ENCODE data around the gene C1orf226.

DNA sequence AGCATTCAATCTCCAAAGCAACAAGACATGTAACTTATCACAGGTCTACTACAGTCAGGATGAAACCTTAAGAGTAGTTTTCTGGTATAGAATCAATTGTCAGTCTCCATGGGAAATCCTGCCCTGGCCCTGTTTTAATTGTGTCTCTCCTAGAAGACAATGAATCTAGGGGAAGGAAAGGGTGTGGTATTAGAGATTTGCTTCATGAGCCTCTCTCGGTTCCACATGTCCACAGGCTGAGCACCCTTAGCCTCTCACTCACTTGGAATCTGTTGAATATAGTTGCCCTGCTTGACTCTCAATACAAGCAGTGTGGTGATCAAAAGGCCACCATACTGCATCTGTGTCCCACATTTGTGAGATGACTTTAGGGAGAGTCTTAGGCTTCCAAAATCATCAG lies 22.6 kb upstream of the C1orf226 start:
- TF ChIP-seq, protein P1, sequence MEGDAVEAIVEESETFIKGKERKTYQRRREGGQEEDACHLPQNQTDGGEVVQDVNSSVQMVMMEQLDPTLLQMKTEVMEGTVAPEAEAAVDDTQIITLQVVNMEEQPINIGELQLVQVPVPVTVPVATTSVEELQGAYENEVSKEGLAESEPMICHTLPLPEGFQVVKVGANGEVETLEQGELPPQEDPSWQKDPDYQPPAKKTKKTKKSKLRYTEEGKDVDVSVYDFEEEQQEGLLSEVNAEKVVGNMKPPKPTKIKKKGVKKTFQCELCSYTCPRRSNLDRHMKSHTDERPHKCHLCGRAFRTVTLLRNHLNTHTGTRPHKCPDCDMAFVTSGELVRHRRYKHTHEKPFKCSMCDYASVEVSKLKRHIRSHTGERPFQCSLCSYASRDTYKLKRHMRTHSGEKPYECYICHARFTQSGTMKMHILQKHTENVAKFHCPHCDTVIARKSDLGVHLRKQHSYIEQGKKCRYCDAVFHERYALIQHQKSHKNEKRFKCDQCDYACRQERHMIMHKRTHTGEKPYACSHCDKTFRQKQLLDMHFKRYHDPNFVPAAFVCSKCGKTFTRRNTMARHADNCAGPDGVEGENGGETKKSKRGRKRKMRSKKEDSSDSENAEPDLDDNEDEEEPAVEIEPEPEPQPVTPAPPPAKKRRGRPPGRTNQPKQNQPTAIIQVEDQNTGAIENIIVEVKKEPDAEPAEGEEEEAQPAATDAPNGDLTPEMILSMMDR (IDR thresholded peaks at IDR 0.05): no peak
- TF ChIP-seq POLR2A (IDR thresholded peaks at IDR 0.05): no peak

Measured in thyroid gland (tissue), 4 donors.